Heart right ventricle (tissue), 16 donors: Measurements from ENCODE around the gene FUBP3. TPM values are rescaled to one million over a fixed set of nuclear protein-coding genes. Genes with fewer than 3 reads are reported as not detected.

ENCODE experiments used
- ATAC-seq, 8 donors: fragments of 200-7000 bp; cut with Tn5 transposase; one replicate each; pipeline ENCODE4 v1.9.1; 2020; ENCODE audit warnings: mild to moderate bottlenecking in 8 of 8, moderate library complexity in 8 of 8, moderate number of reproducible peaks in 1 of 8
- DNase-seq, 2 donors: peaks; one replicate each; pipeline ENCODE4 v3.0.0-alpha.2; 2020
- H3K27ac ChIP-seq, 10 donors: fragments of 200-600 bp; sonication (generic) in 2 of 10; one replicate each; pipeline versions ENCODE4 v1.5.0 to v1.8.0; 2020 to 2022; ENCODE audit warnings: mild to moderate bottlenecking in 3 of 10
- H3K27me3 ChIP-seq, 7 donors: fragments of 200-600 bp; one replicate each; pipeline ENCODE4 v1.8.0; 2021 to 2022; ENCODE audit warnings: mild to moderate bottlenecking in 2 of 7
- H3K36me3 ChIP-seq, 9 donors: fragments of 200-600 bp; sonication (generic) in 1 of 9; one replicate each; pipeline versions ENCODE4 v1.5.0 to v1.8.0; 2020 to 2022; ENCODE audit warnings: mild to moderate bottlenecking in 2 of 9
- H3K4me1 ChIP-seq, 9 donors: fragments of 200-600 bp; sonication (generic) in 1 of 9; one replicate each; pipeline versions ENCODE4 v1.5.0 to v1.8.0; 2020 to 2022; ENCODE audit warnings: mild to moderate bottlenecking in 4 of 9
- H3K4me3 ChIP-seq, 10 donors: fragments of 200-600 bp; sonication (generic) in 2 of 10; one replicate each; pipeline versions ENCODE4 v1.5.0 to v1.8.0; 2020 to 2022; ENCODE audit warnings: mild to moderate bottlenecking in 7 of 10, moderate library complexity in 2 of 10
- H3K9me3 ChIP-seq, 11 donors: fragments of 200-600 bp in 10 of 11; sonication (generic) in 2 of 11; one replicate each; pipeline versions ENCODE4 v1.5.0 to v1.8.0; 2013 to 2022; ENCODE audit warnings: mild to moderate bottlenecking in 2 of 11, control low read depth in 1 of 11, moderate library complexity in 1 of 11
- WGBS, 2 donors: extraction: QIAGEN DNeasy Blood & Tissue Kit; methylation state at CpG; one replicate each; pipeline ENCODE4 v1.1.7; 2013; ENCODE audit warnings: inconsistent platforms in 1 of 2; 5-methylcytosine and 5-hydroxymethylcytosine counted together
- intact Hi-C, 10 donors: fragments of 100-400 bp; cut with DNase I; formaldehyde crosslinking; loops; one replicate each; pipeline versions ENCODE4 v1.11.1 to v1.14.2; 2022
- polyA plus RNA-seq, 2 donors: library from polyadenylated mRNA; stranded (reverse); fragments of 200-250 nt; gene quantifications; one replicate each; pipeline ENCODE4 v1.2.3, GENCODE V29; 2013
- total RNA-seq, 10 donors: library from RNA; stranded (reverse); fragmentation: NEBNext Ultra II Directional in 3 of 10; extraction: Animal tissue kit (Norgen Biotek cat#: 25700) in 3 of 10; gene quantifications; one replicate each; pipeline versions ENCODE4 v1.2.1 to v1.2.4, GENCODE V29; 2021 to 2023
- TF ChIP-seq, protein P1 (sequence below), 9 donors: fragments of 200-600 bp; sonication (generic) in 2 of 9; IDR thresholded peaks; one replicate each; pipeline versions ENCODE4 v1.5.0 to v1.8.0; 2021 to 2022; ENCODE audit warnings: antibody characterized with exemption in 9 of 9, mild to moderate bottlenecking in 5 of 9, moderate library complexity in 1 of 9
- donor health status: Arrhythmogenic right ventricular cardiomyopathy.
- donor health status: ischemic (EF 13 %, LVEDD 7.1; RV severe dilation, severe dysfunction).
- donor health status: healthy with polysubstance abuse.
- donor health status: DM: no; HTN: yes; CAD: no.
- donor health status: DM: no; HTN: no; CAD: no.
- donor health status: ischemic (EF 25% LVEDD 6.9; RV normal size, moderate dysfunction).
- donor health status: ischemic (EF 25% LVEDD 5.7; RV mildly dilated, moderate dysfunction).
- donor health status: healthy.
- donor health status: DM: yes; HTN: yes; CAD: no.
- donor health status: Ischemic cardiomyopathy.
- donor health status: ischemic (EF 35%, LVEDD 5.7; RV mildly dilated, moderate dysfunction).
- donor health status: nonischemic (EF 11% LVEDD 7.7; RV severe dilation, severe dysfunction).
- donor health status: DM: yes; HTN: yes; CAD: no.
- donor health status: PGD.
- donor health status: ischemic (EF 29% LVEDD 5.4; RV normal size, mild dysfunction).
- donor health status: nonischemic (EF 23%, LVEDD 6.1; RV moderate dilation, normal function).

Gene FUBP3
- total and polyA plus RNA-seq, 12 donors: 16.8 to 40.3 (median 26.9) TPM

DNA sequence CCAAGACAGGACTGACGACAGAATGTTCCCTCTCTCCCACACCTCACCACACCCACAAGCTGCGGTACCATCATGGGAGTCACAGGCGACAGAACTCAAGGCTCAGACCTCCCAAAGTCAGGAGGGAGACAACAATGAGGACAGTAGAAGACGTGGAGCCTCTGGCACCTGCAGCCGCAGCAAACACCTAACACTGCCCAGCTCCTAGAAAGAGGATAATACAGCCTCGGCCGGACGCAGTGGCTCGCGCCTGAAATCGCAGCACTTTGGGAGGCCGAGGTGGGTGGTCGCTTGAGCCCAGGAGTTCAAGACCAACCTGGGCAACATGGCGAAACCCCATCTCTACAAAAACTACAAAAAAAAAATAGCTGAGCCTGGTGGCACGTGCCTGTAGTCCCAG, 71.8 kb downstream of the FUBP3 start:
- TF ChIP-seq, protein P1, sequence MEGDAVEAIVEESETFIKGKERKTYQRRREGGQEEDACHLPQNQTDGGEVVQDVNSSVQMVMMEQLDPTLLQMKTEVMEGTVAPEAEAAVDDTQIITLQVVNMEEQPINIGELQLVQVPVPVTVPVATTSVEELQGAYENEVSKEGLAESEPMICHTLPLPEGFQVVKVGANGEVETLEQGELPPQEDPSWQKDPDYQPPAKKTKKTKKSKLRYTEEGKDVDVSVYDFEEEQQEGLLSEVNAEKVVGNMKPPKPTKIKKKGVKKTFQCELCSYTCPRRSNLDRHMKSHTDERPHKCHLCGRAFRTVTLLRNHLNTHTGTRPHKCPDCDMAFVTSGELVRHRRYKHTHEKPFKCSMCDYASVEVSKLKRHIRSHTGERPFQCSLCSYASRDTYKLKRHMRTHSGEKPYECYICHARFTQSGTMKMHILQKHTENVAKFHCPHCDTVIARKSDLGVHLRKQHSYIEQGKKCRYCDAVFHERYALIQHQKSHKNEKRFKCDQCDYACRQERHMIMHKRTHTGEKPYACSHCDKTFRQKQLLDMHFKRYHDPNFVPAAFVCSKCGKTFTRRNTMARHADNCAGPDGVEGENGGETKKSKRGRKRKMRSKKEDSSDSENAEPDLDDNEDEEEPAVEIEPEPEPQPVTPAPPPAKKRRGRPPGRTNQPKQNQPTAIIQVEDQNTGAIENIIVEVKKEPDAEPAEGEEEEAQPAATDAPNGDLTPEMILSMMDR (IDR thresholded peaks at IDR 0.05): no peak
- no peaks in the 10 kb centered on the region for H3K36me3 ChIP-seq
- intact Hi-C loops: no loop called here
- 80 to 85% methylated on average over 15 of the region's 15 CpGs for WGBS, 2 donors
- ATAC-seq (no peak), DNase-seq (no peak)
- H3K27ac ChIP-seq: no peak overlapping the region
- peaks cover 0 to 3% (median 0%) of the 10 kb centered on the region in 11 donors for H3K9me3 ChIP-seq
- no peaks in the 10 kb centered on the region for H3K4me1 ChIP-seq
- peaks cover 0 to 64% (median 28%) of the 10 kb centered on the region in 7 donors for H3K27me3 ChIP-seq
- H3K4me3 ChIP-seq: no peak overlapping the region

DNA sequence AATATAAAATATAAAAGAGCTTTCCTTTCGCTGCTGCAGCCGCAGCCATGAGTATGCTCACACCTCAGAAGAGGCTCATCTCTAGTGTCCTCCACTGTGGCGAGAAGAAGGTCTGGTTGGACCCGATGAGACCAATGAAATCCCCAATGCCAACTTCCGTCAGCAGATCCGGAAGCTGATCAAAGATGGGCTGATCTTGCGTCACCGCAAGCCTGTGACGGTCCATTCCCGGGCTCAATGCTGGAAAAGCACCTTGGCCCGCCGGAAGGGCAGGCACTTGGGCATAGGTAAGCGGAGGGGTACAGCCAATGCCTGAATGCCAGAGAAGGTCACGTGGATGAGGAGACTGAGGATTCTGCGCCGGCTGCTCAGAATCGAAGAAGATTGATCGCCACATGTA, 72.4 kb downstream of the FUBP3 start:
- ATAC-seq: no peak
- peaks cover 0 to 70% (median 33%) of the 10 kb centered on the region in 7 donors for H3K27me3 ChIP-seq

DNA sequence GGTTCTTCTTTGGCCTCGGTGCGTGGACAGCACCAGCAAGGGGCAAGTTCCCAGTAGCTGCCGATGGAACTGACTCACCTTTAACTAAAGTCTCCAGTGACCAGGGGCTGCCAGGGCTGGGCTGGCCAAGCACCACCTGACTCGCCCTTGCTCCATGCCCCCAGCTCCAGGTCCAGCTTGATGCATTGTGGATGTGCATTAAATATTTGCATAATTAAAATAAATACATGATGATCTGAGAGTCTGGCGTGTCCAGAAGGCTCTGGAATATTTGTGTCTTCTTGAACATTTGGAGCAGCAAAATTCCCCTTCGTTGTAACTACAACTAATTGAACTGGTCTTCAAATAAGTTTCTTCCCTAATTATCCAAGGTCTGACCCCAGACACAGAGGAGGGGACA, 75.5 kb downstream of the FUBP3 start:
- H3K4me1 ChIP-seq: peaks cover 0 to 5% (median 3%) of the 10 kb centered on the region in 9 donors

More for the DNA sequence above, 72.4 kb downstream of the FUBP3 start:
- 94% methylated on average over 18 of the region's 18 CpGs for WGBS, 2 donors
- intact Hi-C loops: no loop called here
- no peak for DNase-seq
- TF ChIP-seq, protein P1 (IDR thresholded peaks at IDR 0.05): no peak
- H3K36me3 ChIP-seq: no peaks in the 10 kb centered on the region
- no peaks in the 10 kb centered on the region for H3K9me3 ChIP-seq
- H3K4me1 ChIP-seq: no peaks in the 10 kb centered on the region
- H3K4me3 ChIP-seq: no peak overlapping the region
- no peak overlapping the region for H3K27ac ChIP-seq

DNA sequence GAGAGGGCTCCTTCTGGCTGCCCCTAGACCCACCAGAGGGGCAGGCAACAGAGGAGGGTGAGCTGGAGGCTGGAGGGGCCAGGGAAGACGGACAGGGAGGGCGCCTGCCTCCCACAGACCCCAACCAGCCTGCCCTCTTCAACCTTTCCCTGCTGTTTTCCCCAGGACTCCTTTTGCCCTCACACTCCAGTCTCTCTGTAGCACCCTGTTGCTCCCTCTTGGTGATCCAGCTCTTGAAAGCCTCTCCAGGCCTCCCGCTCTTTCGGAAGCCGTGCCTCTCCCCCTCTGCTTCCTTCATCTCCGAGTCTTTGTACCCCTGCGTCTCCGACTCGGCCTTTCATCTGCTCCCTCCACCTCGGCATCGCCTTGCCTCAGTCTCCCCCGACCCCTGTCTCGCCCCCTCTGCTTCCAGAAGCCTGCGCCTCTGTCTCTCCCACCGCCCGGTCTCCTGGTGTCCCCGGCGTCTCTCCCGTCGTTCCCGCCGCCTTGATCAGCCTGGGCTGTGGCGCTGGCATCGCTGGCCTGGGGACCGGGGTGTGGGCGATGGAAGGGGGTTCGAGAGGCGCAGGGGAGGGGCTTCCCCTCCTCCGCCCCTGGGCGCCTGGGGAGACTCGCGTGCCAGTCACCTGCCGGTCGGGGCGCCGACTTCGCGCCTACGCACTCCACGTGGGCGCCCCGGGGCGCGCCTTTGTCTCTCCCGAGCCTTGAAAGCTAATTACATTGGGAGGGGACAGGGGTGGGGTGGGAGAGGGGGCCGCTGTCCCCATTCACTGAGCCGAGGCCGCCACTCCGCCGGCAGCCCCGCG, 79.7 kb downstream of the FUBP3 start:
- intact Hi-C loops: no loop called here
- peaks cover 18 to 47% (median 42%) of the 10 kb centered on the region in 9 donors for H3K4me1 ChIP-seq

More for the DNA sequence above, 75.5 kb downstream of the FUBP3 start:
- TF ChIP-seq, protein P1 (IDR thresholded peaks at IDR 0.05): no peak
- Histone ChIP-seq H3K36me3 (no peaks in the 10 kb centered on the region), H3K27ac (no peak overlapping the region), H3K27me3 (peaks cover 20 to 85% (median 59%) of the 10 kb centered on the region in 7 donors), H3K9me3 (no peaks in the 10 kb centered on the region), H3K4me3 (no peak overlapping the region)
- intact Hi-C loops: no loop called here
- WGBS, 2 donors: 80 to 84% methylated on average over 6 of the region's 6 CpGs
- DNase-seq: no peak
- ATAC-seq: no peak

More for the DNA sequence above, 79.7 kb downstream of the FUBP3 start:
- Histone ChIP-seq H3K4me3 (peak overlapping the region in 1 of 10 donors; percentile 5), H3K27ac (no peak overlapping the region), H3K9me3 (no peaks in the 10 kb centered on the region), H3K27me3 (peaks cover 61 to 97% (median 93%) of the 10 kb centered on the region in 7 donors), H3K36me3 (no peaks in the 10 kb centered on the region)
- TF ChIP-seq, protein P1 (IDR thresholded peaks at IDR 0.05): no peak
- DNase-seq: no peak
- 7 to 13% methylated on average over 50 to 52 of the region's 52 CpGs for WGBS, 2 donors
- ATAC-seq: no peak
